H1 (cell line): ENCODE data around the gene FAM53A. TPM values are rescaled to one million over a fixed set of nuclear protein-coding genes. Genes with fewer than 3 reads are reported as not detected.

Experiments
- polyA plus RNA-seq, 7 experiments: library from polyadenylated mRNA; depleted of rRNA in 3 of 7; stranded (reverse) in 5 of 7; unstranded in 2 of 7; fragments of >200 nt in 5 of 7; fragments of 200-250 nt in 2 of 7; gene quantifications; 1 replicate in 5 of 7; 2 replicates in 1 of 7; 4 replicates in 1 of 7; pipeline versions ENCODE4 v1.2.1 to v1.2.3, GENCODE V29; 2011 to 2013; ENCODE audit warnings: missing spikeins in 2 of 7, mixed read lengths in 2 of 7
- total RNA-seq: library from RNA; stranded (reverse); fragmentation: NEBNext Ultra II Directional; extraction: Animal tissue kit (Norgen Biotek cat#: 25700); gene quantifications from 2 replicates; pipeline ENCODE4 v1.2.1, GENCODE V29; 2021
- TF ChIP-seq, protein P1 (sequence below): fragments of 300-600 bp; sonication (generic); IDR thresholded peaks from 2 replicates; pipeline ENCODE4 v1.7.1; 2012; ENCODE audit warnings: low read length, moderate library complexity, mild to moderate bottlenecking, inconsistent platforms; ENCODE audit not compliant: insufficient replicate concordance
- TF ChIP-seq, protein P2 (sequence below), 3 experiments: IDR thresholded peaks; 1 replicate in 2 of 3; 2 replicates in 1 of 3; pipeline versions ENCODE4 v1.5.1 to v1.6.1; 2011; ENCODE audit warnings: low read length in 3 of 3, mild to moderate bottlenecking in 3 of 3, inconsistent platforms in 2 of 3, low read depth in 1 of 3, moderate library complexity in 1 of 3; ENCODE audit not compliant: insufficient read depth in 1 of 3; ENCODE audit errors: control extremely low read depth in 1 of 3

The FAM53A gene
- total and polyA plus RNA-seq, 2 of the 8 experiments (the other 6 are each of a cell fraction or from before 2014, with no cell fraction given) = 1.9 to 2.0 TPM

GRCh38 chr4:1727117-1728031, 43.3 kb upstream of the FAM53A start (continued):
- TF ChIP-seq, protein P1, sequence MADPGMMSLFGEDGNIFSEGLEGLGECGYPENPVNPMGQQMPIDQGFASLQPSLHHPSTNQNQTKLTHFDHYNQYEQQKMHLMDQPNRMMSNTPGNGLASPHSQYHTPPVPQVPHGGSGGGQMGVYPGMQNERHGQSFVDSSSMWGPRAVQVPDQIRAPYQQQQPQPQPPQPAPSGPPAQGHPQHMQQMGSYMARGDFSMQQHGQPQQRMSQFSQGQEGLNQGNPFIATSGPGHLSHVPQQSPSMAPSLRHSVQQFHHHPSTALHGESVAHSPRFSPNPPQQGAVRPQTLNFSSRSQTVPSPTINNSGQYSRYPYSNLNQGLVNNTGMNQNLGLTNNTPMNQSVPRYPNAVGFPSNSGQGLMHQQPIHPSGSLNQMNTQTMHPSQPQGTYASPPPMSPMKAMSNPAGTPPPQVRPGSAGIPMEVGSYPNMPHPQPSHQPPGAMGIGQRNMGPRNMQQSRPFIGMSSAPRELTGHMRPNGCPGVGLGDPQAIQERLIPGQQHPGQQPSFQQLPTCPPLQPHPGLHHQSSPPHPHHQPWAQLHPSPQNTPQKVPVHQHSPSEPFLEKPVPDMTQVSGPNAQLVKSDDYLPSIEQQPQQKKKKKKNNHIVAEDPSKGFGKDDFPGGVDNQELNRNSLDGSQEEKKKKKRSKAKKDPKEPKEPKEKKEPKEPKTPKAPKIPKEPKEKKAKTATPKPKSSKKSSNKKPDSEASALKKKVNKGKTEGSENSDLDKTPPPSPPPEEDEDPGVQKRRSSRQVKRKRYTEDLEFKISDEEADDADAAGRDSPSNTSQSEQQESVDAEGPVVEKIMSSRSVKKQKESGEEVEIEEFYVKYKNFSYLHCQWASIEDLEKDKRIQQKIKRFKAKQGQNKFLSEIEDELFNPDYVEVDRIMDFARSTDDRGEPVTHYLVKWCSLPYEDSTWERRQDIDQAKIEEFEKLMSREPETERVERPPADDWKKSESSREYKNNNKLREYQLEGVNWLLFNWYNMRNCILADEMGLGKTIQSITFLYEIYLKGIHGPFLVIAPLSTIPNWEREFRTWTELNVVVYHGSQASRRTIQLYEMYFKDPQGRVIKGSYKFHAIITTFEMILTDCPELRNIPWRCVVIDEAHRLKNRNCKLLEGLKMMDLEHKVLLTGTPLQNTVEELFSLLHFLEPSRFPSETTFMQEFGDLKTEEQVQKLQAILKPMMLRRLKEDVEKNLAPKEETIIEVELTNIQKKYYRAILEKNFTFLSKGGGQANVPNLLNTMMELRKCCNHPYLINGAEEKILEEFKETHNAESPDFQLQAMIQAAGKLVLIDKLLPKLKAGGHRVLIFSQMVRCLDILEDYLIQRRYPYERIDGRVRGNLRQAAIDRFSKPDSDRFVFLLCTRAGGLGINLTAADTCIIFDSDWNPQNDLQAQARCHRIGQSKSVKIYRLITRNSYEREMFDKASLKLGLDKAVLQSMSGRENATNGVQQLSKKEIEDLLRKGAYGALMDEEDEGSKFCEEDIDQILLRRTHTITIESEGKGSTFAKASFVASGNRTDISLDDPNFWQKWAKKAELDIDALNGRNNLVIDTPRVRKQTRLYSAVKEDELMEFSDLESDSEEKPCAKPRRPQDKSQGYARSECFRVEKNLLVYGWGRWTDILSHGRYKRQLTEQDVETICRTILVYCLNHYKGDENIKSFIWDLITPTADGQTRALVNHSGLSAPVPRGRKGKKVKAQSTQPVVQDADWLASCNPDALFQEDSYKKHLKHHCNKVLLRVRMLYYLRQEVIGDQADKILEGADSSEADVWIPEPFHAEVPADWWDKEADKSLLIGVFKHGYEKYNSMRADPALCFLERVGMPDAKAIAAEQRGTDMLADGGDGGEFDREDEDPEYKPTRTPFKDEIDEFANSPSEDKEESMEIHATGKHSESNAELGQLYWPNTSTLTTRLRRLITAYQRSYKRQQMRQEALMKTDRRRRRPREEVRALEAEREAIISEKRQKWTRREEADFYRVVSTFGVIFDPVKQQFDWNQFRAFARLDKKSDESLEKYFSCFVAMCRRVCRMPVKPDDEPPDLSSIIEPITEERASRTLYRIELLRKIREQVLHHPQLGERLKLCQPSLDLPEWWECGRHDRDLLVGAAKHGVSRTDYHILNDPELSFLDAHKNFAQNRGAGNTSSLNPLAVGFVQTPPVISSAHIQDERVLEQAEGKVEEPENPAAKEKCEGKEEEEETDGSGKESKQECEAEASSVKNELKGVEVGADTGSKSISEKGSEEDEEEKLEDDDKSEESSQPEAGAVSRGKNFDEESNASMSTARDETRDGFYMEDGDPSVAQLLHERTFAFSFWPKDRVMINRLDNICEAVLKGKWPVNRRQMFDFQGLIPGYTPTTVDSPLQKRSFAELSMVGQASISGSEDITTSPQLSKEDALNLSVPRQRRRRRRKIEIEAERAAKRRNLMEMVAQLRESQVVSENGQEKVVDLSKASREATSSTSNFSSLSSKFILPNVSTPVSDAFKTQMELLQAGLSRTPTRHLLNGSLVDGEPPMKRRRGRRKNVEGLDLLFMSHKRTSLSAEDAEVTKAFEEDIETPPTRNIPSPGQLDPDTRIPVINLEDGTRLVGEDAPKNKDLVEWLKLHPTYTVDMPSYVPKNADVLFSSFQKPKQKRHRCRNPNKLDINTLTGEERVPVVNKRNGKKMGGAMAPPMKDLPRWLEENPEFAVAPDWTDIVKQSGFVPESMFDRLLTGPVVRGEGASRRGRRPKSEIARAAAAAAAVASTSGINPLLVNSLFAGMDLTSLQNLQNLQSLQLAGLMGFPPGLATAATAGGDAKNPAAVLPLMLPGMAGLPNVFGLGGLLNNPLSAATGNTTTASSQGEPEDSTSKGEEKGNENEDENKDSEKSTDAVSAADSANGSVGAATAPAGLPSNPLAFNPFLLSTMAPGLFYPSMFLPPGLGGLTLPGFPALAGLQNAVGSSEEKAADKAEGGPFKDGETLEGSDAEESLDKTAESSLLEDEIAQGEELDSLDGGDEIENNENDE = no peak
- TF ChIP-seq, protein P2, sequence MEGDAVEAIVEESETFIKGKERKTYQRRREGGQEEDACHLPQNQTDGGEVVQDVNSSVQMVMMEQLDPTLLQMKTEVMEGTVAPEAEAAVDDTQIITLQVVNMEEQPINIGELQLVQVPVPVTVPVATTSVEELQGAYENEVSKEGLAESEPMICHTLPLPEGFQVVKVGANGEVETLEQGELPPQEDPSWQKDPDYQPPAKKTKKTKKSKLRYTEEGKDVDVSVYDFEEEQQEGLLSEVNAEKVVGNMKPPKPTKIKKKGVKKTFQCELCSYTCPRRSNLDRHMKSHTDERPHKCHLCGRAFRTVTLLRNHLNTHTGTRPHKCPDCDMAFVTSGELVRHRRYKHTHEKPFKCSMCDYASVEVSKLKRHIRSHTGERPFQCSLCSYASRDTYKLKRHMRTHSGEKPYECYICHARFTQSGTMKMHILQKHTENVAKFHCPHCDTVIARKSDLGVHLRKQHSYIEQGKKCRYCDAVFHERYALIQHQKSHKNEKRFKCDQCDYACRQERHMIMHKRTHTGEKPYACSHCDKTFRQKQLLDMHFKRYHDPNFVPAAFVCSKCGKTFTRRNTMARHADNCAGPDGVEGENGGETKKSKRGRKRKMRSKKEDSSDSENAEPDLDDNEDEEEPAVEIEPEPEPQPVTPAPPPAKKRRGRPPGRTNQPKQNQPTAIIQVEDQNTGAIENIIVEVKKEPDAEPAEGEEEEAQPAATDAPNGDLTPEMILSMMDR (IDR thresholded peaks at IDR 0.05; ENCODE audit: control extremely low read depth in 1 of 3, insufficient read depth in 1 of 3, low read depth in 1 of 3, low read length in 3 of 3) = no peak
